Measurements from ENCODE around the gene GNG7.

Gene GNG7

GRCh38 chr19:2702170-2703076 lies at the start of gene GNG7:
GNG7 (minus strand) TSS chr19:2702694; CDS start chr19:2520688, 182,006 bp downstream.
- peak; percentile 86 to 98 (median 94) for DNase-seq (ENCODE audit: low read depth in 4 of 4, low spot score in 1 of 4)

GRCh38 chr19:2751438-2751830 lies 48.9 kb upstream of the GNG7 start:
- no peak for DNase-seq (ENCODE audit: low read depth in 4 of 4, low spot score in 1 of 4)

GRCh38 chr19:2750808-2751437 lies 48.4 kb upstream of the GNG7 start:
- DNase-seq (ENCODE audit: low read depth in 4 of 4, low spot score in 1 of 4) = no peak

- no peak for DNase-seq (ENCODE audit: low read depth in 4 of 4, low spot score in 1 of 4)
Measured at GRCh38 chr19:2747349-2747748, 44.9 kb upstream of the GNG7 start.

- no peak for DNase-seq (ENCODE audit: low read depth in 4 of 4, low spot score in 1 of 4)
Measured at GRCh38 chr19:2744113-2744512, 41.6 kb upstream of the GNG7 start.

- DNase-seq (ENCODE audit: low read depth in 4 of 4, low spot score in 1 of 4) = no peak
Measured at GRCh38 chr19:2743099-2743498, 40.6 kb upstream of the GNG7 start.

GRCh38 chr19:2740314-2740656 lies 37.8 kb upstream of the GNG7 start:
- DNase-seq (ENCODE audit: low read depth in 4 of 4, low spot score in 1 of 4) = no peak

- DNase-seq (ENCODE audit: low read depth in 4 of 4, low spot score in 1 of 4) = peak; percentile 99 to 100 (median 99)
Measured at GRCh38 chr19:2739602-2740313, 37.3 kb upstream of the GNG7 start, which contains the start of gene SLC39A3. SLC39A3 (minus strand) TSS chr19:2740017; CDS start chr19:2737257, 2,760 bp downstream.

GRCh38 chr19:2736550-2737190 lies 34.2 kb upstream of the GNG7 start:
- DNase-seq (ENCODE audit: low read depth in 4 of 4, low spot score in 1 of 4) = no peak

GRCh38 chr19:2735374-2735773 lies 32.9 kb upstream of the GNG7 start:
- no peak for DNase-seq (ENCODE audit: low read depth in 4 of 4, low spot score in 1 of 4)

GRCh38 chr19:2734589-2735288 lies 32.2 kb upstream of the GNG7 start:
- DNase-seq (ENCODE audit: low read depth in 4 of 4, low spot score in 1 of 4) = no peak

- DNase-seq (ENCODE audit: low read depth in 4 of 4, low spot score in 1 of 4) = no peak
Measured at GRCh38 chr19:2733930-2734588, 31.6 kb upstream of the GNG7 start.

- DNase-seq (ENCODE audit: low read depth in 4 of 4, low spot score in 1 of 4) = no peak
Measured at GRCh38 chr19:2732883-2733282, 30.4 kb upstream of the GNG7 start.

- no peak for DNase-seq (ENCODE audit: low read depth in 4 of 4, low spot score in 1 of 4)
Measured at GRCh38 chr19:2732157-2732725, 29.7 kb upstream of the GNG7 start.

GRCh38 chr19:2731181-2731995 lies 28.9 kb upstream of the GNG7 start:
- DNase-seq (ENCODE audit: low read depth in 4 of 4, low spot score in 1 of 4) = no peak

GRCh38 chr19:2729943-2730818 lies 27.7 kb upstream of the GNG7 start:
- DNase-seq (ENCODE audit: low read depth in 4 of 4, low spot score in 1 of 4) = no peak

GRCh38 chr19:2728783-2729387 lies 26.4 kb upstream of the GNG7 start:
- DNase-seq (ENCODE audit: low read depth in 4 of 4, low spot score in 1 of 4) = no peak

- no peak for DNase-seq (ENCODE audit: low read depth in 4 of 4, low spot score in 1 of 4)
Measured at GRCh38 chr19:2727640-2727944, 25.1 kb upstream of the GNG7 start.

Data from stimulated activated CD4-positive, alpha-beta T cell treated with anti-CD3 and anti-CD28 coated beads, Interleukin-1b, Interleukin-23, amount 100 ng/mL, for 24 hours (primary cell).